ENCODE data around the gene ASMT.

DNA sequence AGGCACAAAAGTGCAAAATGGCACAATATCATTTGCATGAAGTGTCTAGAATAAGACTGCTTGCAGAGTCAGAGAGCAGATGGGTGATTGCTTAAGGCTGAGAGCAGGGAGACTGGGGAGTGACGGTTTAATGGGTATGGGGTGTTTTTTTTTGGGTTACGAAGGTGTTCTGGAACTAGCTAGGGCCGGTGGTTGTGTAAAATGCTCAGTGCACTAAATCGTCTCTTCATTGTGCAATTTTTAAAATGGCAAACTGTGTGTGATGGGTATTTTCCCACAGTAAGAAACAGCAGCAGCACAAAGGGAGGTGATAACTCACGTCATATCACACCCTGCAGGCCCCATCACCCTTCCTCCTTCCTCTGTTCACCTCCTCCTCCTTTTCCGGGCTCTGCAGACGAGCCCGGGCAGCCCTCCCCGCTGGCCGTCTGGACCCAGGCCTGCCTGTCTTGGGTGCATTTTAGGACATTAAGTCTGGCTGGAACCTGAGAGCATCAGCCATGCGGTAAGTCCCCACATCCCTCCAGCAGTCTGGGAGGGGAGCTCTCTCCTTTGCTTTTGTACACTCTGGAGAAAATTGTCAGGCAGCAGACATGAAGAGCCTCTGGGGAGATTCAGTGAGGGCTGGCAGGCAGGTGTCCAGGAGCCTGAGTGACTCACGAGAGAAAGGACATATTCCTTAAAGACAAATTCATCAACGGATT, 42.7 kb downstream of the ASMT start:
- TF ChIP-seq, protein P1, sequence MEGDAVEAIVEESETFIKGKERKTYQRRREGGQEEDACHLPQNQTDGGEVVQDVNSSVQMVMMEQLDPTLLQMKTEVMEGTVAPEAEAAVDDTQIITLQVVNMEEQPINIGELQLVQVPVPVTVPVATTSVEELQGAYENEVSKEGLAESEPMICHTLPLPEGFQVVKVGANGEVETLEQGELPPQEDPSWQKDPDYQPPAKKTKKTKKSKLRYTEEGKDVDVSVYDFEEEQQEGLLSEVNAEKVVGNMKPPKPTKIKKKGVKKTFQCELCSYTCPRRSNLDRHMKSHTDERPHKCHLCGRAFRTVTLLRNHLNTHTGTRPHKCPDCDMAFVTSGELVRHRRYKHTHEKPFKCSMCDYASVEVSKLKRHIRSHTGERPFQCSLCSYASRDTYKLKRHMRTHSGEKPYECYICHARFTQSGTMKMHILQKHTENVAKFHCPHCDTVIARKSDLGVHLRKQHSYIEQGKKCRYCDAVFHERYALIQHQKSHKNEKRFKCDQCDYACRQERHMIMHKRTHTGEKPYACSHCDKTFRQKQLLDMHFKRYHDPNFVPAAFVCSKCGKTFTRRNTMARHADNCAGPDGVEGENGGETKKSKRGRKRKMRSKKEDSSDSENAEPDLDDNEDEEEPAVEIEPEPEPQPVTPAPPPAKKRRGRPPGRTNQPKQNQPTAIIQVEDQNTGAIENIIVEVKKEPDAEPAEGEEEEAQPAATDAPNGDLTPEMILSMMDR (IDR thresholded peaks at IDR 0.05): 0 out of 2 replicates have a peak, but pooled peaks have one; percentile 11
- TF ChIP-seq EP300 (IDR thresholded peaks at IDR 0.05; ENCODE audit: borderline replicate concordance in 1 of 2, low read depth in 1 of 2, low read length in 1 of 2) (no peak), CHD2 (IDR thresholded peaks at IDR 0.05; ENCODE audit: low read length, partially characterized antibody) (no peak), TEAD4 (IDR thresholded peaks at IDR 0.05; ENCODE audit: borderline replicate concordance, insufficient read depth) (no peak)
- TF ChIP-seq, protein P2, sequence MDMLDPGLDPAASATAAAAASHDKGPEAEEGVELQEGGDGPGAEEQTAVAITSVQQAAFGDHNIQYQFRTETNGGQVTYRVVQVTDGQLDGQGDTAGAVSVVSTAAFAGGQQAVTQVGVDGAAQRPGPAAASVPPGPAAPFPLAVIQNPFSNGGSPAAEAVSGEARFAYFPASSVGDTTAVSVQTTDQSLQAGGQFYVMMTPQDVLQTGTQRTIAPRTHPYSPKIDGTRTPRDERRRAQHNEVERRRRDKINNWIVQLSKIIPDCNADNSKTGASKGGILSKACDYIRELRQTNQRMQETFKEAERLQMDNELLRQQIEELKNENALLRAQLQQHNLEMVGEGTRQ (IDR thresholded peaks at IDR 0.05; ENCODE audit: borderline replicate concordance, low read depth, low read length): no peak
- TF ChIP-seq, protein P3, sequence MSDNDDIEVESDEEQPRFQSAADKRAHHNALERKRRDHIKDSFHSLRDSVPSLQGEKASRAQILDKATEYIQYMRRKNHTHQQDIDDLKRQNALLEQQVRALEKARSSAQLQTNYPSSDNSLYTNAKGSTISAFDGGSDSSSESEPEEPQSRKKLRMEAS (IDR thresholded peaks at IDR 0.05; ENCODE audit: low read depth): no peak
- TF ChIP-seq, protein P4, sequence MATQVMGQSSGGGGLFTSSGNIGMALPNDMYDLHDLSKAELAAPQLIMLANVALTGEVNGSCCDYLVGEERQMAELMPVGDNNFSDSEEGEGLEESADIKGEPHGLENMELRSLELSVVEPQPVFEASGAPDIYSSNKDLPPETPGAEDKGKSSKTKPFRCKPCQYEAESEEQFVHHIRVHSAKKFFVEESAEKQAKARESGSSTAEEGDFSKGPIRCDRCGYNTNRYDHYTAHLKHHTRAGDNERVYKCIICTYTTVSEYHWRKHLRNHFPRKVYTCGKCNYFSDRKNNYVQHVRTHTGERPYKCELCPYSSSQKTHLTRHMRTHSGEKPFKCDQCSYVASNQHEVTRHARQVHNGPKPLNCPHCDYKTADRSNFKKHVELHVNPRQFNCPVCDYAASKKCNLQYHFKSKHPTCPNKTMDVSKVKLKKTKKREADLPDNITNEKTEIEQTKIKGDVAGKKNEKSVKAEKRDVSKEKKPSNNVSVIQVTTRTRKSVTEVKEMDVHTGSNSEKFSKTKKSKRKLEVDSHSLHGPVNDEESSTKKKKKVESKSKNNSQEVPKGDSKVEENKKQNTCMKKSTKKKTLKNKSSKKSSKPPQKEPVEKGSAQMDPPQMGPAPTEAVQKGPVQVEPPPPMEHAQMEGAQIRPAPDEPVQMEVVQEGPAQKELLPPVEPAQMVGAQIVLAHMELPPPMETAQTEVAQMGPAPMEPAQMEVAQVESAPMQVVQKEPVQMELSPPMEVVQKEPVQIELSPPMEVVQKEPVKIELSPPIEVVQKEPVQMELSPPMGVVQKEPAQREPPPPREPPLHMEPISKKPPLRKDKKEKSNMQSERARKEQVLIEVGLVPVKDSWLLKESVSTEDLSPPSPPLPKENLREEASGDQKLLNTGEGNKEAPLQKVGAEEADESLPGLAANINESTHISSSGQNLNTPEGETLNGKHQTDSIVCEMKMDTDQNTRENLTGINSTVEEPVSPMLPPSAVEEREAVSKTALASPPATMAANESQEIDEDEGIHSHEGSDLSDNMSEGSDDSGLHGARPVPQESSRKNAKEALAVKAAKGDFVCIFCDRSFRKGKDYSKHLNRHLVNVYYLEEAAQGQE (IDR thresholded peaks at IDR 0.05; ENCODE audit: low read depth, low read length): no peak

Measured in SK-N-SH (cell line).